K562 (cell line): ENCODE data around the gene PMFBP1. TPM values are rescaled to one million over a fixed set of nuclear protein-coding genes. Genes with fewer than 3 reads are reported as not detected.

ENCODE experiments used
- ATAC-seq: fragments of 200-7000 bp; cut with Tn5 transposase; 3 replicates; pipeline ENCODE4 v1.9.1; 2020; ENCODE audit warnings: moderate library complexity
- BruUV-seq: library from RNA; stranded (reverse); fragments of 400-500 nt; replicated peaks from 2 replicates; lab custom pipeline; 2021; lab: Mats Ljungman, UMichigan
- CTCF ChIA-PET: fragments of 300-600 bp; formaldehyde crosslinking; extraction: SDS; loops from one replicate; lab custom pipeline; 2021; ENCODE audit warnings: low intra/inter-chr PET ratio; lab: Yijun Ruan, JAX
- POLR2A ChIA-PET: fragments of 300-600, 350-650 bp; sonication (Branson Sonifier 250); formaldehyde crosslinking; extraction: SDS; loops from one replicate; lab custom pipeline; 2021; ENCODE audit warnings: antibody characterized with exemption, inconsistent platforms; lab: Yijun Ruan, JAX
- DNase-seq, 4 experiments: peaks; one replicate each; pipeline versions ENCODE4 v3.0.0 to v3.0.0-alpha.2; 2011 to 2018; ENCODE audit warnings: low spot score in 3 of 4, mixed read lengths in 3 of 4; ENCODE audit errors: extremely low read depth in 1 of 4
- FAIRE-seq: peaks from 2 replicates; lab custom pipeline; 2011; peaks lifted over from hg19 to GRCh38; lab: Jason Lieb, UNC
- H2AFZ ChIP-seq: 2 replicates; pipeline ENCODE4 v1.6.0; 2011; ENCODE audit warnings: low read depth, low read length, control low read depth, inconsistent platforms
- H3K27ac ChIP-seq: fragments of 200-600 bp; 3 replicates; pipeline ENCODE4 v1.8.0; 2011; ENCODE audit warnings: low read depth, mild to moderate bottlenecking, control low read depth, inconsistent platforms, low read length, moderate library complexity, mixed read lengths; ENCODE audit errors: extremely low read depth
- H3K27me3 ChIP-seq, 2 experiments: fragments of 300-600 bp in 1 of 2; 2 replicates in 1 of 2; 3 replicates in 1 of 2; pipeline versions ENCODE4 v1.6.0 to v1.8.0; 2011; ENCODE audit warnings: inconsistent platforms in 2 of 2, low read length in 2 of 2, mild to moderate bottlenecking in 1 of 2, mixed read lengths in 1 of 2, moderate library complexity in 1 of 2; ENCODE audit not compliant: control insufficient read depth in 2 of 2, insufficient read depth in 2 of 2
- H3K36me3 ChIP-seq: fragments of 300-600 bp; 3 replicates; pipeline ENCODE4 v1.8.0; 2011; ENCODE audit warnings: mild to moderate bottlenecking, low read length, inconsistent platforms; ENCODE audit not compliant: control insufficient read depth, insufficient read depth
- H3K4me1 ChIP-seq, 2 experiments: fragments of 200-600 bp in 1 of 2; replicated peaks in 1 of 2; 2 replicates in 1 of 2; 3 replicates in 1 of 2; pipeline versions ENCODE4 v1.5.1 to v1.8.0; 2011; ENCODE audit warnings: inconsistent platforms in 2 of 2, low read length in 2 of 2, mild to moderate bottlenecking in 1 of 2, mixed read lengths in 1 of 2, moderate library complexity in 1 of 2; ENCODE audit not compliant: control insufficient read depth in 2 of 2, insufficient read depth in 2 of 2
- H3K4me2 ChIP-seq: 2 replicates; pipeline ENCODE4 v1.6.1; 2011; ENCODE audit warnings: low read length, control low read depth, inconsistent platforms, mixed read lengths; ENCODE audit not compliant: insufficient read depth
- H3K4me3 ChIP-seq: fragments of 200-600 bp; sonication (generic), shearing (Covaris generic); 2 replicates; pipeline ENCODE4 v1.5.1; 2016; ENCODE audit warnings: control low read depth, inconsistent platforms
- H3K79me2 ChIP-seq: fragments of 200-600 bp; 3 replicates; pipeline ENCODE4 v1.8.0; 2011; ENCODE audit warnings: low read length, inconsistent platforms; ENCODE audit not compliant: control insufficient read depth, insufficient read depth
- H3K9ac ChIP-seq, 2 experiments: 2 replicates each; pipeline versions ENCODE4 v1.6.0 to v1.6.1; 2011; ENCODE audit warnings: low read depth in 2 of 2, low read length in 2 of 2, control low read depth in 1 of 2, inconsistent platforms in 1 of 2, mild to moderate bottlenecking in 1 of 2, mixed read lengths in 1 of 2; ENCODE audit not compliant: insufficient read depth in 1 of 2
- H3K9me1 ChIP-seq: one replicate; pipeline ENCODE4 v1.6.0; 2011; ENCODE audit warnings: inconsistent platforms, mild to moderate bottlenecking, low read length, moderate library complexity; ENCODE audit not compliant: control insufficient read depth, insufficient read depth
- H3K9me3 ChIP-seq: replicated peaks from 2 replicates; pipeline ENCODE4 v1.5.1; 2011; ENCODE audit warnings: low read depth, low read length, inconsistent platforms; ENCODE audit not compliant: control insufficient read depth, insufficient read depth
- H4K20me1 ChIP-seq: replicated peaks from 2 replicates; pipeline ENCODE4 v1.6.1; 2011; ENCODE audit warnings: low read length, inconsistent platforms, mixed read lengths; ENCODE audit not compliant: control insufficient read depth, insufficient read depth
- CHD2 ChIP-seq: IDR thresholded peaks from 2 replicates; pipeline ENCODE4 v1.6.1; 2011; ENCODE audit warnings: low read depth, low read length
- DNMT1 ChIP-seq: fragments of 450-650 bp; IDR thresholded peaks from 2 replicates; pipeline ENCODE4 v1.6.1; 2016; ENCODE audit warnings: antibody characterized with exemption, mild to moderate bottlenecking
- E2F3 ChIP-seq: fragments of 250-450 bp; sonication (Bioruptor Pico); IDR thresholded peaks from 2 replicates; pipeline ENCODE4 v1.4.0; 2020; ENCODE audit warnings: mild to moderate bottlenecking
- FIP1L1 ChIP-seq: fragments of 200-400 bp; formaldehyde crosslinking; IDR thresholded peaks from 2 replicates; pipeline ENCODE4 v1.6.1; 2018; ENCODE audit warnings: mild to moderate bottlenecking, low read depth, low read length; ENCODE audit not compliant: poor library complexity, severe bottlenecking
- HNRNPH1 ChIP-seq: fragments of 200-400 bp; formaldehyde crosslinking; optimal IDR thresholded peaks from 2 replicates; pipeline ENCODE3; 2017; ENCODE audit warnings: low read depth, mild to moderate bottlenecking, low read length, moderate library complexity
- KAT7 ChIP-seq: sonication (generic); formaldehyde crosslinking; IDR thresholded peaks from 2 replicates; pipeline ENCODE4 v1.8.0; 2022; ENCODE audit warnings: missing genetic modification reagents, mild to moderate bottlenecking, borderline replicate concordance
- LCOR ChIP-seq: sonication (generic); formaldehyde crosslinking; IDR thresholded peaks from 2 replicates; pipeline ENCODE4 v1.8.0; 2022; ENCODE audit warnings: mild to moderate bottlenecking, missing genetic modification reagents
- MAFK ChIP-seq: IDR thresholded peaks from 2 replicates; pipeline ENCODE4 v1.6.1; 2011; ENCODE audit warnings: low read length, improper control_type of control experiment
- MCM3 ChIP-seq: fragments of 450-650 bp; IDR thresholded peaks from 2 replicates; pipeline ENCODE4 v1.6.1; 2016
- MYC ChIP-seq, 2 experiments: fragments of 250-450 bp in 1 of 2; sonication (Bioruptor Pico) in 1 of 2; IDR thresholded peaks; 2 replicates each; pipeline versions ENCODE4 v1.5.1 to v1.6.1; 2012 to 2021; ENCODE audit warnings: low read depth in 2 of 2, borderline replicate concordance in 1 of 2, improper control_type of control experiment in 1 of 2, low read length in 1 of 2, mild to moderate bottlenecking in 1 of 2, moderate library complexity in 1 of 2
- NR2C2 ChIP-seq, 2 experiments: fragments of 200-800 bp in 1 of 2; sonication (Bioruptor generic) in 1 of 2; sonication (generic) in 1 of 2; formaldehyde crosslinking in 1 of 2; IDR thresholded peaks; 2 replicates each; pipeline versions ENCODE4 v1.6.1 to v1.8.0; 2016 to 2022; ENCODE audit warnings: mild to moderate bottlenecking in 1 of 2, missing compliant biosample characterization in 1 of 2, missing genetic modification characterization in 1 of 2, missing genetic modification reagents in 1 of 2
- PHF20 ChIP-seq: fragments of 450-650 bp; IDR thresholded peaks from 2 replicates; pipeline ENCODE4 v1.6.1; 2018; ENCODE audit not compliant: partially characterized antibody
- RBM39 ChIP-seq: fragments of 200-400 bp; formaldehyde crosslinking; optimal IDR thresholded peaks from 2 replicates; pipeline ENCODE3; 2018; ENCODE audit warnings: low read depth, low read length
- SIRT6 ChIP-seq: IDR thresholded peaks from one replicate; pipeline ENCODE4 v1.6.1; 2012; ENCODE audit warnings: low read depth, mild to moderate bottlenecking, control low read depth, inconsistent platforms, low read length, moderate library complexity
- TEAD1 ChIP-seq, 2 experiments: fragments of 450-650 bp in 1 of 2; sonication (generic) in 1 of 2; formaldehyde crosslinking; IDR thresholded peaks; 2 replicates each; pipeline versions ENCODE4 v1.4.0 to v1.8.0; 2020 to 2022; ENCODE audit warnings: mild to moderate bottlenecking in 2 of 2, missing genetic modification reagents in 1 of 2
- ZNF551 ChIP-seq: fragments of 250-450 bp; sonication (Bioruptor Pico); IDR thresholded peaks from 2 replicates; pipeline ENCODE4 v1.5.0; 2021; ENCODE audit warnings: mild to moderate bottlenecking, moderate library complexity
- ZNF830 ChIP-seq: fragments of 250-450 bp; sonication (Bioruptor Pico); IDR thresholded peaks from 2 replicates; pipeline ENCODE4 v1.5.0; 2021; ENCODE audit warnings: mild to moderate bottlenecking
- whole genome bisulfite sequencing: fragments of 100-300 bp; shearing (Covaris generic); methylation state at CpG from one replicate; pipeline ENCODE4 v1.1.6; 2016; ENCODE audit warnings: low coverage, mixed read lengths; ENCODE audit not compliant: insufficient coverage; ENCODE audit errors: missing lambda C conversion rate; 5-methylcytosine and 5-hydroxymethylcytosine counted together
- in situ Hi-C: fragments of 300-500 bp; cut with MboI; formaldehyde crosslinking; loops from 4 replicates; pipeline ENCODE4 v1.15.0; 2018; ENCODE audit warnings: inconsistent platforms, mixed read lengths
- intact Hi-C: fragments of 100-400 bp; cut with micrococcal nuclease; formaldehyde crosslinking; loops from 2 replicates; pipeline ENCODE4 v1.14.2; 2022
- polyA plus RNA-seq, 8 experiments: library from polyadenylated mRNA; depleted of rRNA in 4 of 8; stranded (reverse) in 5 of 8; unstranded in 3 of 8; fragments of >200 nt; fragmentation: Nextera tagmentation in 2 of 8; fragmentation: Illumina TruSeq in 1 of 8; extraction: Ambion mirVana in 2 of 8; extraction: Trizol in 1 of 8; gene quantifications; 2 replicates each; pipeline versions ENCODE4 v1.2.1 to v1.2.3, GENCODE V29; 2011 to 2014; ENCODE audit warnings: inconsistent platforms in 1 of 8, missing spikeins in 1 of 8
- total RNA-seq, 7 experiments: library from RNA; depleted of rRNA in 6 of 7; stranded (reverse); fragments of >200 nt in 6 of 7; fragmentation: Illumina TruSeq in 2 of 7; extraction: Trizol in 2 of 7; gene quantifications; 2 replicates each; pipeline versions ENCODE4 v1.2.1 to v1.2.3, GENCODE V29; 2011 to 2021; ENCODE audit warnings: low replicate concordance in 1 of 7
- TF ChIP-seq, protein P1 (sequence below): fragments of 200-400 bp; formaldehyde crosslinking; IDR thresholded peaks from 2 replicates; pipeline ENCODE4 v1.6.1; 2017; ENCODE audit warnings: mild to moderate bottlenecking, low read depth, low read length, moderate library complexity
- TF ChIP-seq, protein P2 (sequence below), 2 experiments: fragments of 200-800 bp in 1 of 2; sonication (Bioruptor generic) in 1 of 2; sonication (generic) in 1 of 2; formaldehyde crosslinking in 1 of 2; IDR thresholded peaks in 1 of 2; conservative IDR thresholded peaks in 1 of 2; 2 replicates each; pipeline versions ENCODE4 v1.5.0 to v1.6.1; 2016 to 2020; ENCODE audit warnings: missing compliant biosample characterization in 1 of 2, missing genetic modification characterization in 1 of 2, missing genetic modification reagents in 1 of 2

PMFBP1 gene
- total and polyA plus RNA-seq, 9 of the 15 experiments (the other 6 are each of a cell fraction or from before 2014, with no cell fraction given): 0.13 to 0.91 (median 0.47) TPM

DNA sequence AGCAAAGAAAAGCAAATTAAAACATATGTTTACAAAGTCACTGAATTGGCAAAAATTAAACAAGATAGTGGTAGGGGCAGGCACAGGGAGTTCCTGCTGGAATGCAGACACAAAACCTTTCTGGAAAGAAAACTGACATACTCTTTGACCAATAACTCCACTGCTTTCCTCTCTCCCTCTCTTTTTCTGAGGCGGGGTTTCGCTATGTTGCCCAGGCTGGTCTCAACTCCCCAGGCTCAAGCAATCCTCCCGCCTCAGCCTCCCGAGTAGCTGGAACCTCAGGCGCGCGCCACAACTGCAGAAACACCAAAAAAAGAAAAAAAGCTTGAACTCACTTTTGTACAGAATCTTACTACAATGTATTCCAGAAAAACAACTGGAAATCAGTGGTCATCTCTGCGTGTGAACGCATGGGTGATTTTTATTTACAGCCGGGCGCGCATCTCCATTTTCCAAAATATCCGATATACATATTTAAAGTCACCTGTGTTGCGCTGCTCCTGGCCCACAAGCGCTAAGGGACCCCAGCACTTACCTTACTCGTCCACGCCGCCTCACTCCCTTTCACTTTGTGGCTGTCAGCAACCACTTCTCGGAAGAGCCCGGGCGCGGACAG lies 79.0 kb downstream of the PMFBP1 start:
- H3K9ac ChIP-seq: peak overlapping the region; percentile 85 to 96
- BruUV-seq: TSS peak; percentile 49
- peak overlapping the region; percentile 88 for H3K4me2 ChIP-seq
- peaks cover 4 to 8% of the 10 kb centered on the region in 2 experiments; a peak in 1 of 5 replicates for H3K4me1 ChIP-seq
- no peaks in the 10 kb centered on the region for H3K27me3 ChIP-seq
- H4K20me1 ChIP-seq: no peaks in the 10 kb centered on the region; the same call in 1 of the 2 replicates
- ATAC-seq (peak; percentile 54), DNase-seq (peak in 2 of 4 experiments; percentile 31 to 57), FAIRE-seq (peak; percentile 83)
- H3K79me2 ChIP-seq: peaks cover 58% of the 10 kb centered on the region
- H2AFZ ChIP-seq: peak overlapping the region; percentile 86
- H3K9me1 ChIP-seq: no peaks in the 10 kb centered on the region
- no peaks in the 10 kb centered on the region for H3K9me3 ChIP-seq
- in situ Hi-C loops (no loop called here), intact Hi-C loops (no loop called here)
- POLR2A ChIA-PET: interaction anchor here (0.6 to 2.9 kb wide), 10 partner anchors 9 to 828 kb away, joined by 3 to 18 read pairs (median 4); no protein-coding TSS in a partner anchor
- H3K27ac ChIP-seq: peak overlapping the region; percentile 72
- H3K36me3 ChIP-seq: peaks cover 62% of the 10 kb centered on the region
- peak overlapping the region; percentile 62 for H3K4me3 ChIP-seq
- CTCF ChIA-PET: interaction anchor here (0.6 kb wide), 1 partner anchor 528 kb away, joined by 4 read pairs; no protein-coding TSS in a partner anchor
- WGBS: 0% methylated on average over 20 of the region's 22 CpGs
- TF ChIP-seq DNMT1: no peak
- TF ChIP-seq RBM39: no peak
- TF ChIP-seq KAT7: 0 out of 2 replicates have a peak, but pooled peaks have one; percentile 25
- TF ChIP-seq LCOR (CRISPR knock-in tag): peak; percentile 18; the same call in 1 of the 2 replicates
- no peak for TF ChIP-seq TEAD1 (CRISPR knock-in tag; IDR thresholded peaks at IDR 0.05)
- no peak for TF ChIP-seq ZNF830
- TF ChIP-seq MCM3: no peak
- no peak for TF ChIP-seq HNRNPH1
- TF ChIP-seq MYC (IDR thresholded peaks at IDR 0.05; ENCODE audit: low read depth, low read length): no peak
- 0 out of 2 replicates have a peak, but pooled peaks have one; percentile 23 for TF ChIP-seq MYC (CRISPR knock-in tag; IDR thresholded peaks at IDR 0.05; ENCODE audit: borderline replicate concordance, low read depth)
- no peak for TF ChIP-seq SIRT6
- TF ChIP-seq NR2C2 (CRISPR knock-in tag; IDR thresholded peaks at IDR 0.05): no peak
- no peak for TF ChIP-seq NR2C2 (tag; IDR thresholded peaks at IDR 0.05)
- no peak for TF ChIP-seq MAFK
- no peak for TF ChIP-seq CHD2
- no peak for TF ChIP-seq PHF20
- TF ChIP-seq, protein P1, sequence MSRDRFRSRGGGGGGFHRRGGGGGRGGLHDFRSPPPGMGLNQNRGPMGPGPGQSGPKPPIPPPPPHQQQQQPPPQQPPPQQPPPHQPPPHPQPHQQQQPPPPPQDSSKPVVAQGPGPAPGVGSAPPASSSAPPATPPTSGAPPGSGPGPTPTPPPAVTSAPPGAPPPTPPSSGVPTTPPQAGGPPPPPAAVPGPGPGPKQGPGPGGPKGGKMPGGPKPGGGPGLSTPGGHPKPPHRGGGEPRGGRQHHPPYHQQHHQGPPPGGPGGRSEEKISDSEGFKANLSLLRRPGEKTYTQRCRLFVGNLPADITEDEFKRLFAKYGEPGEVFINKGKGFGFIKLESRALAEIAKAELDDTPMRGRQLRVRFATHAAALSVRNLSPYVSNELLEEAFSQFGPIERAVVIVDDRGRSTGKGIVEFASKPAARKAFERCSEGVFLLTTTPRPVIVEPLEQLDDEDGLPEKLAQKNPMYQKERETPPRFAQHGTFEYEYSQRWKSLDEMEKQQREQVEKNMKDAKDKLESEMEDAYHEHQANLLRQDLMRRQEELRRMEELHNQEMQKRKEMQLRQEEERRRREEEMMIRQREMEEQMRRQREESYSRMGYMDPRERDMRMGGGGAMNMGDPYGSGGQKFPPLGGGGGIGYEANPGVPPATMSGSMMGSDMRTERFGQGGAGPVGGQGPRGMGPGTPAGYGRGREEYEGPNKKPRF: no peak
- TF ChIP-seq ZNF551: no peak
- no peak for TF ChIP-seq FIP1L1
- TF ChIP-seq, protein P2, sequence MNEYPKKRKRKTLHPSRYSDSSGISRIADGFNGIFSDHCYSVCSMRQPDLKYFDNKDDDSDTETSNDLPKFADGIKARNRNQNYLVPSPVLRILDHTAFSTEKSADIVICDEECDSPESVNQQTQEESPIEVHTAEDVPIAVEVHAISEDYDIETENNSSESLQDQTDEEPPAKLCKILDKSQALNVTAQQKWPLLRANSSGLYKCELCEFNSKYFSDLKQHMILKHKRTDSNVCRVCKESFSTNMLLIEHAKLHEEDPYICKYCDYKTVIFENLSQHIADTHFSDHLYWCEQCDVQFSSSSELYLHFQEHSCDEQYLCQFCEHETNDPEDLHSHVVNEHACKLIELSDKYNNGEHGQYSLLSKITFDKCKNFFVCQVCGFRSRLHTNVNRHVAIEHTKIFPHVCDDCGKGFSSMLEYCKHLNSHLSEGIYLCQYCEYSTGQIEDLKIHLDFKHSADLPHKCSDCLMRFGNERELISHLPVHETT (CRISPR knock-in tag; conservative IDR thresholded peaks at IDR 0.05 in 1 of 2, IDR thresholded peaks at IDR 0.05 in 1 of 2): no peak
- no peak for TF ChIP-seq E2F3 (CRISPR knock-in tag)
